Dedifferentiated amniotic fluid mesenchymal stem cell (primary cell): Measurements from ENCODE around the gene KIF21B.

Experiments
- DNase-seq: peaks from one replicate; pipeline ENCODE4 v3.0.0-alpha.2; 2016; ENCODE audit errors: extremely low spot score

Gene KIF21B

GRCh38 chr1:201020040-201020591 lies 3.4 kb downstream of the KIF21B start:
- DNase-seq = no peak

DNA sequence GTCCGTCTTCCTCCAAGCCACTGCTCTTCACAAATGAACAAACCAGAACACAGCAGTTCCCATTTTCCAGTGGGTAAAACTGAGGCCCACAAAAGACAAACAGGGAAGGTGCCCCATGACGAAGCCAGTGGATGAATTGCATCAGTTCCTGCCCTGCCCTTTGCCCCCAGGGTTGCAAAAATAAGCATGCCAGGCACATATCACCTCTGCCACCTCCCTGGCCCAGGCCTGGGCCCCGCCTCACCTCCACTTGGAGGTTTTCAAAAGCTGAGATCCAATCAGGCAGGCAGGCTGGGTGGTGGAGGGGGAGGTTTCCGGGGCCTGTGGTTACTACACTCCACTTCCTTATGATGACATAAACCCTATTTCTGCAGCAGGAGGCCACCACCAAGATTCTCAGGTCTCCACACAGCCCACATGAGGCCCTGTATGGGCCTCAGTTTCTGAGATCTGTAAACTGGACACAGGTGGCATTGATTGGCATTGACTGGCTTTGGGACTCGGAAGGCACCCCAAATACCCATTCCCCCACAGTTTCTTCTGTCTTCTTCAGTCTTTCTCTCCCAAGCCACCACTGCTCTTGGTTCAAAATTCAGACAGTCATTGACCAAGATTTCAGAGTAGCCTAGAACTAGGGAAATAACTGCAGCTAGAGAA lies 4.1 kb downstream of the KIF21B start:
- no peak for DNase-seq

GRCh38 chr1:201017828-201018163 lies 5.7 kb downstream of the KIF21B start:
- DNase-seq = no peak

GRCh38 chr1:201016943-201017827 lies 6.3 kb downstream of the KIF21B start:
- no peak for DNase-seq

- DNase-seq = peak; percentile 25
Observed at GRCh38 chr1:201016211-201016651, 7.3 kb downstream of the KIF21B start.

DNA sequence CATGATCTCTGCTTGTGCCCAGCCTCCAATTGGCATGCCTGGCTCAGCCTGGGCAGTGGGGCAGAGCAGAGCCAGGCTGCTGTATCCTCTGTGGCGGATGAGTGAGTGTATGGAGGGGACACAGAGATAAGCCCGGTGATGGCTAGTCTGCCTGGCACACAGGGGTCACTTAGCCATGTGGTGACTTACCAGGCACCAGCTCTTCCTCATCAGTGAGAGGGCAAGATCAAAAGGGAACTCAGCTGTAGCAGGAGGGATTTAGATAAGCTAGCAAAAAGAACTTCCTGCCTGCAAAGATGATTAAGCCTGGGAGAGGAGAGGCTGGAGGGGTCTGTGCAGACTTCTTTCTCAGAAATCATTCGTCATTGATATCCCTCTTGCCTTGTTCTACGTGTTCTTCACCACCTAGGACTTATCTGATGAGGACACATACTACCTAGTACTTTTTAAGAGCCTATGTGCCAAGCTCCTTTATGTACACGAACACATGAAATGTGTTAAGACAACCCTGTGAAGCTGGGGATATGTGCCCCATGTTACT lies 7.9 kb downstream of the KIF21B start:
- DNase-seq = no peak

- DNase-seq = no peak
Observed at GRCh38 chr1:201014816-201015200, 8.7 kb downstream of the KIF21B start.

DNA sequence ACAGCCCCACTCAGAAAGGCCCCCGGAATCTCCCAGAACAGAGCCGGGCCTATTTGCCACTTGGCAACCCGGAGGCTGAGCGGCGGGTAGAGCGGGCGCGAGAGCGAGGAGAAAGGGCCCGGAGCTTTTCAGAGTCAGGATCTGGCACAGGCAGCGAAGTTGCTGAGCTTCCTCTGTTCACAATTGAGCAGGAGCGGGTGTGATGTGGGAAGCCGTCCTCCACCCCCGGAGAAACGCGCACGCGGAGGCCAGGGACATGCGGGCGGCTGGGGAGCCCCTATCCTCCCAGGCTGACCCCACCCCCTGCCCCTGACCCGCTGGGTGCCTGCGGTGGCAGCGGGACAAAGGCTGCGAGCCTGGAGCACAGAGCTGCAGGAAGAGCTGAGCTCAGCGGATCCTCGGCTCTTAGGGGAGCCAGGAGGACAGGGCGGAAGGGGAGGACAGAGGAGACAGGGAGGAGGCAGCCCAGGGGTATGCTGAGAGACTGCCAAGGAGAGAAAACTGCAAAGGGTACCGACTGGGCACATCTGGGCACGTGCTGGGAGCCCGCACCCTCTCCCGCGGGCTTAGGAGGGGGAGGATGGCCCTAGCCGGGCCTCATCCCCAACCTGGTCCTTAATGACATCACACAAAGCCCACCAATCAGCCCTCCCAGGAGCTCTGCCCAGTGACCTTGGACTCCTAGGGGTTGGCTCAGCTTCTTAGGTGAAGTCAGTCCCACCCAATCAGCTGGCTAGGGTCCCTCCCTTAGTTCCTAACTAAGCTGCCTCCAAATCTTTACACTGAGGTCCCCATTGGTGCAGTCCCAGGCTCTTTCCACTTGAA lies 9.3 kb downstream of the KIF21B start:
- DNase-seq = no peak

DNA sequence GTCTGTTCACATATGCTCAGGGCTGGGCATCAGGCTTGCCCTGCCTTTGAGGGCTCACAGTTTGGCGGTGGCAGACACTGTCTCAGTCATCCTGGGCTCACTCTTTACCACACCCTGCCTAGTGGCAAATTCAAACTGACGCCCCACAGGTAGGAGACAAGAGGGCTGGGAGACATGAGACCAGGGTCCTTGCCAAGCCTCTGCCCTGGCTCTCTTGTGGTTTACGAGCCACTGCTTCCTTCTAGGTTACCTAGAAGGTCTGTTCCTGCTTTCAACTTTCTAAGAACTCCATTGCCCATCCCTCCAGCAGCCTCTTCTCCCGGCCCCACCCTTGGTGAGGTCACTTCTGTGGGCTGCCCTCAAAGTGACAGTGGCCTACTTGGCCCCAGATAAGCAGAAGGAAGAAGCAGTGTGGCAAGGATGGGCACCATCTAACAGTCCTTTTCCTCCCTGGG lies 10.5 kb downstream of the KIF21B start:
- DNase-seq = no peak

DNA sequence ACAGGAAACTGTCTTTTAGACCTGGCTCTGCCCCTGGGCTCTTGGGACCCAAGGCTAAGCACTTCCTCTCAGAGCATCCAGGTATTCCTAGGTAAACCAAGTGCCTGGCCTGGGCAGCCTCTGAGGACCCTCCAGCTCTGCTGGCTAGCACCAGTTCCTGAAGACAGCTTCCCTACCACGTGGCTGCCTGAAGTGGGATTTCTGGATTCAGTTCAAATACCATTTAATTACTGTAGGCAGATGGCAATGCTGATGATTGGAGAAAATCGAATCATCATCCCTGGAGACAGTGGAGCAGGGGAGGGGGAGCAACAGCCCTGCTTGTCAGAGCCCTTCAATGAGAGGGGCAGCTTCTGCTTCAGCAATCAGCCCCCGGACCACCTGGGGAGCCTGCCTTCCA lies 11.9 kb downstream of the KIF21B start:
- no peak for DNase-seq

GRCh38 chr1:201009962-201010645 lies 13.4 kb downstream of the KIF21B start:
- no peak for DNase-seq

DNA sequence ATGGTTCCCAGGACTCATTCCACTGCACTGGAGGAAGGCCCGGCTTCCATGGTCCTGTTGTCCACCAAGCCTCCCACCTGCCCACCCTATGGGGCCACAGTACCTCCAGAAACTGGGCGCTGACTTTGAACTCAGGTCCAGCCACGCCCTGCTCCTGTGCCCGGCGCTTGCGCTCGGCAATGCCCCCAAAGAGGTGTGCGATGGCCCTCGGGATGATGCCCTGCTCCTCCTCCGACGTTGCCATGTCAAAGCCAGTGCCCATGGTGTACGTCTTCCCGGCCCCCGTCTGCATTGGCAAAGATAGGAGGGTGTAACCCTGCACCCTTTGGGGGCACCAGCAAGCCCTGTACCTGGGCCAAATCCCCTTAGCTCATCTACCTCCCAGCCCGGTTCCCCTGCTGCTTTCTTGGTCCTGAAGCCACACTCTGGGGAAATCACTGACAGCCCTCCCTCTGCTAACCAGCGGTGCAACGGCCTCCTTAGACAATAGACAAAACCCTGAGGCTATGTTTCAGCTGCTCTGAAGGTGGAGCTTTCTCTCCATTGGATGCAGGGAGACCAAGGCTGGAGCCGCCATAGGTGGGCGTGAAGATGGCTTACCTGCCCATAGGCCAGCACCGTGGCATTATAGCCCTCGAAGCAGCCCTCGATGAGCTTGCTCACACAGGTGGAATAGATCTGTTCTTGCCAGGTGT lies 14.7 kb downstream of the KIF21B start:
- DNase-seq = no peak

DNA sequence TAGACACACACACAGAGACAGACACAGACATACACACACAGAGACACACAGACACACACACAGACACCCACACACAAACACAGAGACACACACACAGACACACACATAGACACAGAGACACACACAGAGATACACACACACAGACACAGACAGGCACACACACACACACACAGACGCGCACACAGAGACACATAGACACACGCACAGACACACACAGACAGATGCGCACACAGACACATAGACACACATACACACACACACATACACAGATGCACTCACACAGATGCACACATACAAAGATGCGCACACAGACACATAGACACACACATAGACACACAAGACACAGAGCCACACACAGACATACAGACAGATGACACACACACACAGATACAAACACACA lies 16.0 kb downstream of the KIF21B start:
- no peak for DNase-seq

DNA sequence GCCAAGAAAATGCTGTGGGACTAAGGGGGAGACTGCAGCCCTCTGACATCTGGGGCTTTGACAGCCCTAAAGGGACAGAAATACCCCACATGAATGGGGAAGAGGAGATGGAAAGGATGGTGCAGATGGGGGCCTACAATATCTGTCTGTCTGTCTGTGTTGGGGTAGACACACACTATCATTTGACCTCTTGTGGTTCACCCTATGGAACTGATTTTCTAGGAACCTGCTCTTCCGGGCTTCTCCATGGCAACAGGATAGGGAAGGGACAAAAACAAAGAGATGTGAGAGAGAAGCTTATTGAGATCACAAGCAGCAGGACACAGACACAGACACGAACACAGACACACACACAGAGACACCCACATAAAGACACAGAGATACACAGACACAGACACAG lies 17.1 kb downstream of the KIF21B start:
- DNase-seq = no peak

DNA sequence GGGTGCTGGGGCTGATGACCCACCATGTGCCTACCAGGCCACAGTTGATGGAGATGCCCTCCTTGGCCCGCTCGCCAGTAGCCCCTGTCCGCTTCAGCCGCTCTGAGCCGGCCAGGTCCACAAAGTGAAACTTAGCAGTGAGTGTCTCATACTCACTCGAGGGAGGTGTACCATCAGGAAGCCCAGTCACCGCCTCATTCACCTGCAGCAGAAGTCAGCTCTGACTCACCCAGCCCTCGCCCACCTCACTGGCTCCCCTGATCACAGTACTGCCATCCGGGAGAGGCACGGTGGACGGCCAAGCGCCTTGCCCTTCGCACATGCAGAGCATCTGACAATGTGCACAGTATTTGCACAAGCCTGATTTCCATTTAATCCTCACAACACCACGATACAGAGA lies 18.8 kb downstream of the KIF21B start:
- DNase-seq = no peak

DNA sequence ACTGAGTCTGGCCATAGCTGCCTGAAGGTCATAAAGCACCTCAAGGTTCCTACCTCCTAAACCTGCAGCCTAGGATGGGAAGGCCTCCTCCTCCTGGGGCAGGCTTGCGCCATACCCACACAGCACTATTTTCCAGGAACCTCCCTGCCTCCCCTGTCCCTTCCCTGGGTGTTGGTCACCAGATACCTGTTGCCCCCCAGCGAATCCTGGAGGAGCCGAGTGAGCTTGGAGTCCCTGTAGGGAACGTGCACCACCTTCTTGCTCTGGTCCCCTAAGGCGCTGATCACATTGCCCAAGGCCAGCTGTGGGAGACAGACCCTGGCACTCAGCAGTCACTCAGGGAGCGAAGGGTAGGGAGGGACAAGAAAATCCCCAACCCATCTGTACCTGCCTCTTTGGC lies 19.4 kb downstream of the KIF21B start:
- DNase-seq = no peak

- DNase-seq = no peak
Observed at GRCh38 chr1:201002510-201002909, 21.0 kb downstream of the KIF21B start.

DNA sequence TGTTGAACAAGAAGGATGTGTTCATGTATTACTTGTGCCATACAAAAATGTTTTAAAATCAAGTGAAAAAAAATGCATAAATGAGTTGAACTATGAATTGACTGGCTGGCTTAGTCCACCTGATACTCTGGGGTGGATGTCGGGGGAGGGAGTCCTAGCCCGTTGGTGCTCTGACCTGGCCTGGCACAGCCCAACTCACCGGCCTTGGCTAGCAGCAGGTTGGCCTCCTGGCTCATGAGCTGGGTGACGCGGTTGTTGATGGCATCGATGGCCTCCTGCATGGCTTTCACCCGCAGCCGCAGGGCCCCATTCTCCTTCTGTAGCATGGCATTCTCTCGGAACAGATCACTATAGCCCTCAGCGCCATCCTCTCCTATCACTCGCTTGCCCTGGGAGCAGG lies 21.6 kb downstream of the KIF21B start:
- no peak for DNase-seq

DNA sequence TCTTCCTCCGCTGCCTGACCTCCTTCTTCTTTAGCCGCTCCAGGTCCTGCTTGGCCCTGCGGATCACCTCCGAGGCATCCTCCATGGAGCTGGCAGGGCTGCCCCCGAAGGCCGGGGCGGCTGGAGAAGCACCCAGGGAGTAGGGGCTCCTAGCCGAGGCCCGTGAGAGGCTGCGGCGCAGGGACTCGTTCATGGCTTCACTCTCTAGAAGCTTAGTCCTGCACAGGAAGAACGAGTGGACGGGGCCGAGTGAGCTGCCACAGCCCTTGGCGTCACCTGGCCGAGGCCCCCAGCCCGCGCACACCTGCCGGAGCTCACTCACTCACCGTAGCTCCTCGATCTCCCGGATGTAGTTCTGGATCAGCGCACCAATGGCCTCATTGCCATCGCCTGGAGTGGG lies 23.1 kb downstream of the KIF21B start:
- DNase-seq = no peak

DNA sequence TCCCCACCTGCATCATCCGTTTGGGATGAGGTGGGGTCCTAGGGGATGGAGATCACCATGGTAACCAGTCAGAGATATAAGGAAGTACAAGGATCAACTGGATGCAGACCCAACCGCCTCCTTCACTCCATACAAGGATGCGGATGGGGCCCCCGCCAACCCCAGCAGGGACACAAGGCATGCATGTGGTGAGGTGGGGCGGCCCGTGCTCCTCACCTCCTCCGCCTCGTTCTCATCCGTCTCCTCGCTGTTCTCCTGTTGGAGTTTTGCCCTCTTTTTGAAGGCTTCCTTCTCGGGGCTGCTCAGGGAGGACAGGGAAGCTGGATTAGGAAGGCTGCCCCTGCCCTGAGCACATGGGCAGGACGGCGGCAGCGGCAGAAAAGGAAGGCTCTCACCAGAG lies 23.8 kb downstream of the KIF21B start:
- no peak for DNase-seq

GRCh38 chr1:200998323-200998722 lies 25.2 kb downstream of the KIF21B start:
- DNase-seq = no peak
